KMS-11 (cell line): Measurements from ENCODE around the gene SLC39A12.

Experiments used
- H2AFZ ChIP-seq: fragments of 200-600 bp; sonication (generic); 2 replicates; pipeline ENCODE4 v1.6.1; 2016; ENCODE audit warnings: antibody characterized with exemption, mixed run types, low read depth
- H3K27ac ChIP-seq: fragments of 200-600 bp; sonication (generic); 2 replicates; pipeline ENCODE4 v1.6.1; 2016; ENCODE audit warnings: mild to moderate bottlenecking, mixed run types
- H3K27me3 ChIP-seq: fragments of 200-600 bp; sonication (generic); 2 replicates; pipeline ENCODE4 v1.6.1; 2017; ENCODE audit warnings: mild to moderate bottlenecking, low read depth, mixed run types, moderate library complexity; ENCODE audit not compliant: insufficient read depth
- H3K36me3 ChIP-seq: fragments of 200-600 bp; sonication (generic); 2 replicates; pipeline ENCODE4 v1.6.1; 2017; ENCODE audit warnings: mild to moderate bottlenecking, mixed run types; ENCODE audit not compliant: insufficient read depth
- H3K4me1 ChIP-seq: fragments of 200-600 bp; sonication (generic); 2 replicates; pipeline ENCODE4 v1.6.1; 2016; ENCODE audit warnings: mild to moderate bottlenecking, low read depth, mixed run types; ENCODE audit not compliant: poor library complexity, severe bottlenecking
- H3K4me2 ChIP-seq: fragments of 200-600 bp; sonication (generic); 2 replicates; pipeline ENCODE4 v1.7.0; 2016; ENCODE audit warnings: mild to moderate bottlenecking, mixed run types
- H3K4me3 ChIP-seq: fragments of 200-600 bp; sonication (generic); IDR thresholded peaks from 2 replicates; pipeline ENCODE4 v1.6.1; 2017; ENCODE audit warnings: low read depth, low read length, mixed read lengths; ENCODE audit not compliant: insufficient read depth
- H3K79me2 ChIP-seq: fragments of 200-600 bp; sonication (generic); 2 replicates; pipeline ENCODE4 v1.6.1; 2016; ENCODE audit warnings: low read depth, mixed run types; ENCODE audit not compliant: insufficient read depth
- H3K9ac ChIP-seq: fragments of 200-600 bp; sonication (generic); 2 replicates; pipeline ENCODE4 v1.6.1; 2016; ENCODE audit warnings: mild to moderate bottlenecking, mixed run types
- H4K20me1 ChIP-seq: fragments of 200-600 bp; sonication (generic); 2 replicates; pipeline ENCODE4 v1.6.1; 2016; ENCODE audit warnings: mild to moderate bottlenecking, mixed run types; ENCODE audit not compliant: insufficient read depth
- CTCF ChIP-seq: fragments of 200-600 bp; sonication (generic); conservative IDR thresholded peaks from 2 replicates; pipeline ENCODE4 v1.6.1; 2017; ENCODE audit warnings: low read depth, mild to moderate bottlenecking, antibody characterized with exemption, low read length, moderate library complexity, mixed read lengths

Gene SLC39A12

GRCh38 chr10:18086746-18087145 lies 135.0 kb downstream of the SLC39A12 start:
- no peaks in the 10 kb centered on the region for H3K4me1 ChIP-seq
- no peaks in the 10 kb centered on the region for H3K79me2 ChIP-seq
- H3K36me3 ChIP-seq = no peaks in the 10 kb centered on the region
- no peak overlapping the region for H3K4me3 ChIP-seq
- no peak overlapping the region for H3K4me2 ChIP-seq
- no peak for TF ChIP-seq CTCF
- H3K9ac ChIP-seq = no peak overlapping the region
- H3K27ac ChIP-seq = no peak overlapping the region
- H2AFZ ChIP-seq = no peak overlapping the region
- H3K27me3 ChIP-seq = no peaks in the 10 kb centered on the region
- H4K20me1 ChIP-seq = no peaks in the 10 kb centered on the region

- H3K4me3 ChIP-seq = no peak overlapping the region
- TF ChIP-seq CTCF = no peak
- no peaks in the 10 kb centered on the region for H3K4me1 ChIP-seq
- H2AFZ ChIP-seq = no peak overlapping the region
- no peak overlapping the region for H3K9ac ChIP-seq
- H3K4me2 ChIP-seq = no peak overlapping the region
- H4K20me1 ChIP-seq = no peaks in the 10 kb centered on the region
- H3K27me3 ChIP-seq = no peaks in the 10 kb centered on the region
- no peaks in the 10 kb centered on the region for H3K36me3 ChIP-seq
- H3K79me2 ChIP-seq = no peaks in the 10 kb centered on the region
- no peak overlapping the region for H3K27ac ChIP-seq
These were observed 135.6 kb downstream of the SLC39A12 start for GRCh38 chr10:18087355-18087754.
